ENCODE data around the gene IGF2R.
"Not testable (repeated sequence)": the region's sequence is repeated elsewhere in the genome, so short reads cannot be mapped to it uniquely, and the experiment has no call there.

Gene IGF2R

GRCh38 chr6:160000280-160000704 is 31.4 kb downstream of the IGF2R start:
- no peak for FAIRE-seq

- not testable (repeated sequence) for FAIRE-seq
Observed at GRCh38 chr6:160000893-160001427, 32.1 kb downstream of the IGF2R start.

- no peak for FAIRE-seq
Observed at GRCh38 chr6:160002882-160003281, 34.0 kb downstream of the IGF2R start.

GRCh38 chr6:160004018-160004417 is 35.1 kb downstream of the IGF2R start:
- FAIRE-seq: no peak

GRCh38 chr6:160004419-160005175 is 35.7 kb downstream of the IGF2R start:
- FAIRE-seq: no peak

- FAIRE-seq: no peak
Observed at GRCh38 chr6:160005211-160005610, 36.3 kb downstream of the IGF2R start.

- no peak for FAIRE-seq
Observed at GRCh38 chr6:160005861-160006540, 37.1 kb downstream of the IGF2R start.

GRCh38 chr6:160007145-160007544 is 38.3 kb downstream of the IGF2R start:
- no peak for FAIRE-seq

GRCh38 chr6:160007611-160008010 is 38.7 kb downstream of the IGF2R start:
- FAIRE-seq: peak; percentile 72

GRCh38 chr6:160010067-160010466 is 41.2 kb downstream of the IGF2R start:
- FAIRE-seq: peak; percentile 21

- FAIRE-seq: no peak
Observed at GRCh38 chr6:160013987-160014868, 45.3 kb downstream of the IGF2R start.

- FAIRE-seq: no peak
Observed at GRCh38 chr6:160014869-160015182, 45.9 kb downstream of the IGF2R start.

GRCh38 chr6:160015778-160016684 is 47.1 kb downstream of the IGF2R start:
- FAIRE-seq: no peak

GRCh38 chr6:160022101-160022500 is 53.2 kb downstream of the IGF2R start:
- FAIRE-seq: no peak

- FAIRE-seq: no peak
Observed at GRCh38 chr6:160022793-160023192, 53.9 kb downstream of the IGF2R start.

- no peak for FAIRE-seq
Observed at GRCh38 chr6:160024152-160024551, 55.3 kb downstream of the IGF2R start.

GRCh38 chr6:160027076-160027475 is 58.2 kb downstream of the IGF2R start:
- no peak for FAIRE-seq

GRCh38 chr6:160027931-160028330 is 59.0 kb downstream of the IGF2R start:
- FAIRE-seq: no peak

GRCh38 chr6:160028487-160029275 is 59.8 kb downstream of the IGF2R start:
- no peak for FAIRE-seq

- FAIRE-seq: no peak
Observed at GRCh38 chr6:160029525-160029924, 60.6 kb downstream of the IGF2R start.

- FAIRE-seq: peak; percentile 48
Observed at GRCh38 chr6:160030103-160030502, 61.2 kb downstream of the IGF2R start.
